H1 (cell line): ENCODE data around the gene NOD2. TPM values are rescaled to one million over a fixed set of nuclear protein-coding genes. Genes with fewer than 3 reads are reported as not detected.

Experiments used
- CTCF ChIA-PET: fragments of 300-600 bp; sonication (Branson Sonifier 250); formaldehyde crosslinking; loops from one replicate; lab custom pipeline; 2021; ENCODE audit not compliant: partially characterized antibody; lab: Charles Lee
- POLR2A ChIA-PET: fragments of 300-600 bp; sonication (Branson Sonifier 250); formaldehyde crosslinking; loops from one replicate; lab custom pipeline; 2021; ENCODE audit warnings: inconsistent platforms; ENCODE audit not compliant: partially characterized antibody; lab: Charles Lee
- DNase-seq, 2 experiments: peaks; one replicate each; pipeline versions ENCODE4 v3.0.0 to v3.0.0-alpha.2; 2010 to 2022; ENCODE audit warnings: low spot score in 2 of 2, low read depth in 1 of 2, mixed read lengths in 1 of 2
- FAIRE-seq: peaks from 2 replicates; lab custom pipeline; 2011; peaks lifted over from hg19 to GRCh38; lab: Jason Lieb, UNC
- H2AFZ ChIP-seq: 2 replicates; pipeline ENCODE4 v1.8.1; 2012; ENCODE audit warnings: low read length, inconsistent platforms
- H2AK5ac ChIP-seq: 2 replicates; pipeline ENCODE4 v1.6.1; 2013; ENCODE audit warnings: low read depth, low read length
- H2BK120ac ChIP-seq: replicated peaks from 2 replicates; pipeline ENCODE3; 2013; ENCODE audit warnings: low read depth, low read length, inconsistent platforms
- H2BK12ac ChIP-seq: 2 replicates; pipeline ENCODE4 v1.6.1; 2013; ENCODE audit warnings: low read depth, low read length
- H2BK15ac ChIP-seq: 2 replicates; pipeline ENCODE4 v1.6.1; 2013; ENCODE audit warnings: low read length
- H2BK20ac ChIP-seq: 2 replicates; pipeline ENCODE4 v1.6.1; 2013; ENCODE audit warnings: low read length
- H2BK5ac ChIP-seq: 2 replicates; pipeline ENCODE4 v1.6.1; 2013; ENCODE audit warnings: low read depth, low read length
- H3K14ac ChIP-seq: 2 replicates; pipeline ENCODE4 v1.6.1; 2013; ENCODE audit warnings: inconsistent platforms; ENCODE audit not compliant: insufficient read length
- H3K18ac ChIP-seq: 2 replicates; pipeline ENCODE4 v1.6.1; 2013; ENCODE audit warnings: low read length; ENCODE audit errors: extremely low read depth
- H3K23ac ChIP-seq: 2 replicates; pipeline ENCODE4 v1.6.1; 2013; ENCODE audit warnings: inconsistent platforms; ENCODE audit not compliant: insufficient read length
- H3K23me2 ChIP-seq: 2 replicates; pipeline ENCODE4 v1.6.1; 2013; ENCODE audit warnings: low read depth, low read length
- H3K27ac ChIP-seq: 2 replicates; pipeline ENCODE4 v1.6.1; 2011; ENCODE audit warnings: low read depth, low read length, inconsistent platforms
- H3K27me3 ChIP-seq, 4 experiments: replicated peaks in 1 of 4; 1 replicate in 1 of 4; 2 replicates in 3 of 4; pipeline versions ENCODE4 v1.6.1 to v1.8.1; 2011 to 2013; ENCODE audit warnings: low read length in 3 of 4, mild to moderate bottlenecking in 3 of 4, inconsistent platforms in 2 of 4, mixed read lengths in 2 of 4, moderate library complexity in 1 of 4; ENCODE audit not compliant: control insufficient read depth in 3 of 4, insufficient read depth in 3 of 4; ENCODE audit errors: extremely low read depth in 1 of 4
- H3K36me3 ChIP-seq, 4 experiments: 2 replicates each; pipeline versions ENCODE4 v1.6.1 to v1.8.1; 2011 to 2013; ENCODE audit warnings: mild to moderate bottlenecking in 4 of 4, low read length in 3 of 4, moderate library complexity in 2 of 4, control low read depth in 1 of 4, inconsistent platforms in 1 of 4; ENCODE audit not compliant: insufficient read depth in 4 of 4, control insufficient read depth in 2 of 4
- H3K4ac ChIP-seq: replicated peaks from 2 replicates; pipeline ENCODE3; 2013; ENCODE audit warnings: low read length, low read depth, mixed read lengths, inconsistent platforms; ENCODE audit not compliant: insufficient read length
- H3K4me1 ChIP-seq, 4 experiments: replicated peaks in 1 of 4; 1 replicate in 1 of 4; 2 replicates in 3 of 4; pipeline versions ENCODE4 v1.6.1 to v1.8.1; 2011 to 2013; ENCODE audit warnings: low read length in 3 of 4, inconsistent platforms in 2 of 4, mixed read lengths in 1 of 4; ENCODE audit not compliant: insufficient read depth in 4 of 4, control insufficient read depth in 3 of 4
- H3K4me2 ChIP-seq, 2 experiments: 2 replicates each; pipeline versions ENCODE4 v1.6.1 to v1.8.1; 2011 to 2013; ENCODE audit warnings: low read depth in 2 of 2, low read length in 2 of 2, control low read depth in 1 of 2, inconsistent platforms in 1 of 2, mild to moderate bottlenecking in 1 of 2; ENCODE audit not compliant: insufficient read depth in 1 of 2
- H3K4me3 ChIP-seq, 4 experiments: fragments of 200-600, 300-600 bp in 1 of 4; sonication (generic), shearing (Covaris generic), sonication (Bioruptor Twin) in 1 of 4; 2 replicates each; pipeline versions ENCODE4 v1.5.1 to v1.8.1; 2011 to 2016; ENCODE audit warnings: low read length in 4 of 4, low read depth in 3 of 4, control low read depth in 2 of 4, inconsistent platforms in 2 of 4, mild to moderate bottlenecking in 2 of 4, mixed read lengths in 1 of 4, moderate library complexity in 1 of 4; ENCODE audit not compliant: insufficient read depth in 2 of 4; ENCODE audit errors: extremely low read depth in 1 of 4
- H3K56ac ChIP-seq: replicated peaks from 2 replicates; pipeline ENCODE3; 2013; ENCODE audit warnings: low read depth, mild to moderate bottlenecking, mixed read lengths, low read length, inconsistent platforms; ENCODE audit not compliant: insufficient read length
- H3K79me1 ChIP-seq: 2 replicates; pipeline ENCODE4 v1.6.1; 2013; ENCODE audit warnings: low read depth, low read length, control low read depth
- H3K79me2 ChIP-seq, 2 experiments: 2 replicates each; pipeline versions ENCODE4 v1.6.1 to v1.8.1; 2012 to 2013; ENCODE audit warnings: low read length in 2 of 2, mild to moderate bottlenecking in 2 of 2, inconsistent platforms in 1 of 2; ENCODE audit not compliant: insufficient read depth in 2 of 2, control insufficient read depth in 1 of 2
- H3K9ac ChIP-seq, 4 experiments: replicated peaks in 1 of 4; 1 replicate in 1 of 4; 2 replicates in 3 of 4; pipeline versions ENCODE4 v1.6.1 to v1.8.1; 2011 to 2013; ENCODE audit warnings: low read depth in 3 of 4, low read length in 3 of 4, control low read depth in 2 of 4, mild to moderate bottlenecking in 2 of 4, moderate library complexity in 2 of 4, inconsistent platforms in 1 of 4; ENCODE audit errors: extremely low read depth in 1 of 4
- H3K9me3 ChIP-seq, 2 experiments: 2 replicates each; pipeline versions ENCODE4 v1.6.1 to v1.8.1; 2012 to 2013; ENCODE audit warnings: mild to moderate bottlenecking in 2 of 2, moderate library complexity in 2 of 2, control low read depth in 1 of 2, inconsistent platforms in 1 of 2, low read depth in 1 of 2, low read length in 1 of 2, mixed read lengths in 1 of 2; ENCODE audit not compliant: insufficient read depth in 2 of 2
- H4K20me1 ChIP-seq, 2 experiments: replicated peaks in 1 of 2; 2 replicates each; pipeline versions ENCODE3 to v1.8.1; 2011 to 2013; ENCODE audit warnings: inconsistent platforms in 2 of 2, low read length in 2 of 2, mild to moderate bottlenecking in 1 of 2; ENCODE audit not compliant: insufficient read depth in 2 of 2, control insufficient read depth in 1 of 2
- H4K5ac ChIP-seq: 2 replicates; pipeline ENCODE4 v1.6.1; 2013; ENCODE audit warnings: low read length, low read depth, mixed read lengths, inconsistent platforms; ENCODE audit not compliant: insufficient read length
- H4K8ac ChIP-seq: 2 replicates; pipeline ENCODE4 v1.8.0; 2013; ENCODE audit warnings: mild to moderate bottlenecking, moderate library complexity, low read length, inconsistent platforms; ENCODE audit not compliant: insufficient read depth; ENCODE audit errors: extremely low read depth
- H4K91ac ChIP-seq: replicated peaks from 2 replicates; pipeline ENCODE3; 2013; ENCODE audit warnings: low read length, mixed read lengths, inconsistent platforms; ENCODE audit not compliant: insufficient read length
- BRCA1 ChIP-seq: IDR thresholded peaks from 2 replicates; pipeline ENCODE4 v1.6.1; 2012; ENCODE audit warnings: low read depth, low read length, improper control_type of control experiment
- RAD21 ChIP-seq, 2 experiments: IDR thresholded peaks in 1 of 2; conservative IDR thresholded peaks in 1 of 2; 2 replicates each; pipeline ENCODE4 v1.6.1; 2011; ENCODE audit warnings: low read depth in 2 of 2, low read length in 2 of 2, improper control_type of control experiment in 1 of 2, inconsistent platforms in 1 of 2, mild to moderate bottlenecking in 1 of 2, moderate library complexity in 1 of 2
- WGBS, 2 experiments: shearing (Covaris generic) in 1 of 2; methylation state at CpG; one replicate each; pipeline versions ENCODE4 v1.1.6 to v1.1.7; 2013 to 2015; ENCODE audit warnings: low lambda C conversion rate in 2 of 2, mixed read lengths in 2 of 2, inconsistent platforms in 1 of 2, low coverage in 1 of 2, missing lambda C conversion rate in 1 of 2; ENCODE audit not compliant: insufficient replicate concordance in 2 of 2, insufficient coverage in 1 of 2, insufficient read length in 1 of 2; ENCODE audit errors: extremely low coverage in 1 of 2, missing lambda C conversion rate in 1 of 2; 5-methylcytosine and 5-hydroxymethylcytosine counted together
- polyA plus RNA-seq, 7 experiments: library from polyadenylated mRNA; depleted of rRNA in 3 of 7; stranded (reverse) in 5 of 7; unstranded in 2 of 7; fragments of >200 nt in 5 of 7; fragments of 200-250 nt in 2 of 7; gene quantifications; 1 replicate in 5 of 7; 2 replicates in 1 of 7; 4 replicates in 1 of 7; pipeline versions ENCODE4 v1.2.1 to v1.2.3, GENCODE V29; 2011 to 2013; ENCODE audit warnings: missing spikeins in 2 of 7, mixed read lengths in 2 of 7
- total RNA-seq: library from RNA; stranded (reverse); fragmentation: NEBNext Ultra II Directional; extraction: Animal tissue kit (Norgen Biotek cat#: 25700); gene quantifications from 2 replicates; pipeline ENCODE4 v1.2.1, GENCODE V29; 2021

Gene NOD2
- total and polyA plus RNA-seq, 2 of the 8 experiments (the other 6 are each of a cell fraction or from before 2014, with no cell fraction given), result 0.37 to 0.42 TPM

DNA sequence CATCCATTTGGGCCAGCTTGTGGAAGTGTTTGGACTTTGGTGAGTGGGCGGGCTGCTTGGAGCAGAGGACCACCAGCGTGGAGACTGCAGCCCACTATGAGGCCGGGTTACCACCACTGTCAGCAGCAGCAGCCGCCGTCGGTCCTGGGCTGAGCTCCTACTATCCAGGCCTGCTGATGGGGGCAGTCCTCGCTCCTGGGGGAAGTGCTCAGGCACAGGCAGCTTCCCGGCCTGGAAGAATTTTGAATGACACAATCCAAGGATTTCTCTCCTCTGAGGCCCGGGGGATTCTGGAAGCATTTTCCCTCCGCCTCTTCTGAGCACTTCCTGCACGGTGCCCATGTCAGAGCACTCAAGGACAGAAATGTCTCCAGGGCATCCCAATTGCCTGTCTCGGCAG, 5.3 kb upstream of the NOD2 start:
- WGBS, 2 experiments, result 76% methylated on average over 12 of the region's 12 CpGs; no CpG with 5 or more reads in 1 of the 2 experiments
- Histone ChIP-seq H3K27me3 (peaks cover 0 to 9% (median 8%) of the 10 kb centered on the region in 4 experiments; a peak in 6 of 7 replicates), H4K5ac (no peak overlapping the region), H3K36me3 (no peaks in the 10 kb centered on the region), H4K91ac (no peak overlapping the region), H3K9me3 (no peaks in the 10 kb centered on the region), H3K4me3 (no peak overlapping the region), H3K56ac (no peak overlapping the region), H3K4ac (no peak overlapping the region), H2BK5ac (no peak overlapping the region), H2BK12ac (no peak overlapping the region), H2BK120ac (no peak overlapping the region), H3K9ac (no peak overlapping the region), H3K18ac (no peak overlapping the region), H4K8ac (no peak overlapping the region), H3K4me2 (no peak overlapping the region), H3K79me1 (no peaks in the 10 kb centered on the region), H2AFZ (no peak overlapping the region), H2BK20ac (no peak overlapping the region; the same call in 1 of the 2 replicates), H3K23me2 (peaks cover 10% of the 10 kb centered on the region), H3K14ac (no peak overlapping the region), H2BK15ac (no peak overlapping the region), H3K4me1 (peaks cover 0 to under 1% (median 0%) of the 10 kb centered on the region in 4 experiments; a peak in 1 of 7 replicates), H2AK5ac (no peak overlapping the region), H3K27ac (no peak overlapping the region), H4K20me1 (peaks cover 0 to 7% of the 10 kb centered on the region in 2 experiments), H3K79me2 (no peaks in the 10 kb centered on the region), H3K23ac (no peak overlapping the region)
- DNase-seq (no peak), FAIRE-seq (no peak)
- ChIA-PET POLR2A (no interaction called here), CTCF (interaction anchor here (1.0 to 5.3 kb wide), 6 partner anchors 11 to 118 kb away, joined by 3 to 34 read pairs (median 18); no protein-coding TSS in a partner anchor)
- TF ChIP-seq BRCA1 (no peak), RAD21 (IDR thresholded peaks at IDR 0.05 in 1 of 2, conservative IDR thresholded peaks at IDR 0.05 in 1 of 2; ENCODE audit: low read depth in 2 of 2, low read length in 2 of 2) (no peak)
